Urinary bladder (tissue), 4 donors: ENCODE results near the gene METTL6. TPM values are rescaled to one million over a fixed set of nuclear protein-coding genes. Genes with fewer than 3 reads are reported as not detected.
"Not testable (repeated sequence)": the region's sequence is repeated elsewhere in the genome, so short reads cannot be mapped to it uniquely, and the experiment has no call there.

Source experiments
- DNase-seq: peaks from one replicate; pipeline ENCODE4 v3.0.0-alpha.2; 2015; ENCODE audit errors: extremely low spot score
- H3K27ac ChIP-seq: one replicate; pipeline ENCODE4 v1.5.1; 2013; ENCODE audit warnings: low read depth, mild to moderate bottlenecking, moderate library complexity
- H3K36me3 ChIP-seq: one replicate; pipeline ENCODE4 v1.6.1; 2013; ENCODE audit warnings: mild to moderate bottlenecking, moderate library complexity; ENCODE audit not compliant: insufficient read depth
- H3K4me1 ChIP-seq: one replicate; pipeline ENCODE4 v1.6.1; 2013; ENCODE audit warnings: mild to moderate bottlenecking, moderate library complexity; ENCODE audit not compliant: insufficient read depth
- H3K4me3 ChIP-seq: one replicate; pipeline ENCODE4 v1.5.1; 2013; ENCODE audit warnings: low read depth, low read length
- WGBS: extraction: QIAGEN DNeasy Blood & Tissue Kit; methylation state at CpG from one replicate; pipeline ENCODE4 v1.1.7; 2013; 5-methylcytosine and 5-hydroxymethylcytosine counted together
- polyA plus RNA-seq: library from polyadenylated mRNA; stranded (reverse); fragments of 200-250 nt; gene quantifications from one replicate; pipeline ENCODE4 v1.2.3, GENCODE V29; 2013
- total RNA-seq: library from RNA; depleted of rRNA; stranded (reverse); fragments of >200 nt; gene quantifications from one replicate; pipeline ENCODE4 v1.2.3, GENCODE V29; 2014
- donor health status: healthy with polysubstance abuse.
- donor health status: healthy.

METTL6 gene
- total and polyA plus RNA-seq, 2 donors: 11.1 to 37.1 TPM

GRCh38 chr3:15436246-15436645 lies 8.9 kb upstream of the METTL6 start:
- Histone ChIP-seq H3K4me1 (no peaks in the 10 kb centered on the region), H3K27ac (no peak overlapping the region), H3K4me3 (no peak overlapping the region), H3K36me3 (peaks cover 13% of the 10 kb centered on the region)
- DNase-seq: no peak
- 96% methylated on average over 6 of the region's 6 CpGs for WGBS

GRCh38 chr3:15434756-15435155 lies 7.4 kb upstream of the METTL6 start:
- Histone ChIP-seq H3K4me1 (no peaks in the 10 kb centered on the region), H3K27ac (no peak overlapping the region), H3K36me3 (peaks cover 14% of the 10 kb centered on the region), H3K4me3 (no peak overlapping the region)
- WGBS: 94% methylated on average over 4 of the region's 4 CpGs
- no peak for DNase-seq

GRCh38 chr3:15433531-15433930 lies 6.2 kb upstream of the METTL6 start:
- peaks cover 14% of the 10 kb centered on the region for H3K36me3 ChIP-seq

GRCh38 chr3:15431256-15431837 lies 4.0 kb upstream of the METTL6 start:
- no peaks in the 10 kb centered on the region for H3K4me1 ChIP-seq
- H3K36me3 ChIP-seq: peaks cover 10% of the 10 kb centered on the region
- H3K27ac ChIP-seq: no peak overlapping the region
- no peak overlapping the region for H3K4me3 ChIP-seq
- 84% methylated on average over 3 of the region's 3 CpGs for WGBS
- no peak for DNase-seq

More at GRCh38 chr3:15433531-15433930, 6.2 kb upstream of the METTL6 start:
- WGBS: 98% methylated on average over 1 of the region's 1 CpG
- Histone ChIP-seq H3K4me1 (no peaks in the 10 kb centered on the region), H3K4me3 (no peak overlapping the region), H3K27ac (no peak overlapping the region)
- DNase-seq: no peak

GRCh38 chr3:15430624-15431023 lies 3.3 kb upstream of the METTL6 start:
- Histone ChIP-seq H3K27ac (no peak overlapping the region), H3K4me3 (no peak overlapping the region), H3K4me1 (no peaks in the 10 kb centered on the region), H3K36me3 (peaks cover 7% of the 10 kb centered on the region)
- WGBS: 87% methylated on average over 1 of the region's 1 CpG
- DNase-seq: no peak

- 91% methylated on average over 6 of the region's 6 CpGs for WGBS
- Histone ChIP-seq H3K27ac (no peak overlapping the region), H3K36me3 (peaks cover 4% of the 10 kb centered on the region), H3K4me3 (no peak overlapping the region), H3K4me1 (no peaks in the 10 kb centered on the region)
- no peak for DNase-seq
These were observed 1.7 kb upstream of the METTL6 start for GRCh38 chr3:15429080-15429479.

- WGBS: 26% methylated on average over 9 of the region's 9 CpGs
- H3K36me3 ChIP-seq: peaks cover 4% of the 10 kb centered on the region
- H3K4me1 ChIP-seq: no peaks in the 10 kb centered on the region
- DNase-seq: no peak
- no peak overlapping the region for H3K27ac ChIP-seq
- peak overlapping the region; percentile 94 for H3K4me3 ChIP-seq
These were observed 1.2 kb upstream of the METTL6 start for GRCh38 chr3:15428539-15428938.

- H3K27ac ChIP-seq: no peak overlapping the region
- peaks cover 4% of the 10 kb centered on the region for H3K36me3 ChIP-seq
- DNase-seq: no peak
- H3K4me3 ChIP-seq: peak overlapping the region; percentile 94
- no peaks in the 10 kb centered on the region for H3K4me1 ChIP-seq
- under 1% methylated on average over 11 of the region's 11 CpGs for WGBS
These were observed 637 bp upstream of the METTL6 start for GRCh38 chr3:15427981-15428380.

GRCh38 chr3:15426579-15427118 lies 695 bp downstream of the METTL6 start:
- Histone ChIP-seq H3K36me3 (peaks cover 4% of the 10 kb centered on the region), H3K27ac (no peak overlapping the region), H3K4me3 (peak overlapping the region; percentile 94), H3K4me1 (no peaks in the 10 kb centered on the region)
- WGBS: 41% methylated on average over 16 of the region's 16 CpGs
- DNase-seq: no peak

- Histone ChIP-seq H3K36me3 (peaks cover 3% of the 10 kb centered on the region), H3K4me1 (no peaks in the 10 kb centered on the region), H3K27ac (no peak overlapping the region), H3K4me3 (no peak overlapping the region)
- WGBS: 87% methylated on average over 4 of the region's 4 CpGs
- DNase-seq: no peak
These were observed 6.5 kb downstream of the METTL6 start for GRCh38 chr3:15420871-15421270.

GRCh38 chr3:15410966-15411365 lies 16.4 kb downstream of the METTL6 start:
- H3K27ac ChIP-seq, H3K4me1 ChIP-seq, DNase-seq, H3K4me3 ChIP-seq, H3K36me3 ChIP-seq: not testable (repeated sequence)
- whole genome bisulfite sequencing: 93% methylated on average over 7 of the region's 7 CpGs

- H3K27ac ChIP-seq: no peak overlapping the region
- H3K36me3 ChIP-seq: peaks cover 6% of the 10 kb centered on the region
These were observed 17.6 kb downstream of the METTL6 start for GRCh38 chr3:15409774-15410173.

GRCh38 chr3:15409239-15409638 lies 18.1 kb downstream of the METTL6 start:
- 91% methylated on average over 3 of the region's 3 CpGs for WGBS

More at GRCh38 chr3:15409774-15410173, 17.6 kb downstream of the METTL6 start:
- WGBS: 97% methylated on average over 2 of the region's 2 CpGs
- no peak overlapping the region for H3K4me3 ChIP-seq
- H3K4me1 ChIP-seq: no peaks in the 10 kb centered on the region
- DNase-seq: no peak

GRCh38 chr3:15405448-15406050 lies 21.8 kb downstream of the METTL6 start:
- Histone ChIP-seq H3K4me3 (no peak overlapping the region), H3K36me3 (peaks cover 2% of the 10 kb centered on the region), H3K27ac (no peak overlapping the region), H3K4me1 (no peaks in the 10 kb centered on the region)
- 44% methylated on average over 3 of the region's 3 CpGs for WGBS
- no peak for DNase-seq

More at GRCh38 chr3:15409239-15409638, 18.1 kb downstream of the METTL6 start:
- no peak overlapping the region for H3K27ac ChIP-seq
- no peak overlapping the region for H3K4me3 ChIP-seq
- H3K36me3 ChIP-seq: peaks cover 6% of the 10 kb centered on the region
- DNase-seq: no peak
- H3K4me1 ChIP-seq: no peaks in the 10 kb centered on the region
